K562 (cell line): ENCODE data around the gene PGPEP1. TPM values are rescaled to one million over a fixed set of nuclear protein-coding genes. Genes with fewer than 3 reads are reported as not detected.

Experiments used
- CHD4 ChIP-seq: fragments of 200-600 bp; sonication (generic); IDR thresholded peaks from 3 replicates; pipeline ENCODE4 v1.6.1; 2012; ENCODE audit warnings: low read depth, mild to moderate bottlenecking, mixed read lengths, low read length, inconsistent platforms; ENCODE audit not compliant: insufficient read depth, insufficient replicate concordance, poor library complexity, severe bottlenecking
- ESRRB ChIP-seq: fragments of 250-450 bp; sonication (Bioruptor Pico); IDR thresholded peaks from 2 replicates; pipeline ENCODE4 v1.5.0; 2020; ENCODE audit warnings: mild to moderate bottlenecking, moderate library complexity, borderline replicate concordance
- GMEB1 ChIP-seq: fragments of 250-450 bp; sonication (Bioruptor Pico); IDR thresholded peaks from 2 replicates; pipeline ENCODE4 v1.4.0; 2020; ENCODE audit warnings: mild to moderate bottlenecking
- MCM7 ChIP-seq, 2 experiments: fragments of 450-650 bp; IDR thresholded peaks; 2 replicates each; pipeline ENCODE4 v1.6.1; 2016 to 2018
- NCOR1 ChIP-seq: fragments of 450-650 bp; IDR thresholded peaks from 2 replicates; pipeline ENCODE4 v1.6.1; 2016; ENCODE audit warnings: mild to moderate bottlenecking, moderate library complexity
- NUFIP1 ChIP-seq: fragments of 450-650 bp; IDR thresholded peaks from 2 replicates; pipeline ENCODE4 v1.6.1; 2018; ENCODE audit not compliant: partially characterized antibody
- POLR2G ChIP-seq: fragments of 200-400 bp; formaldehyde crosslinking; IDR thresholded peaks from 2 replicates; pipeline ENCODE4 v1.6.1; 2017; ENCODE audit warnings: low read depth, mild to moderate bottlenecking, antibody characterized with exemption, low read length, moderate library complexity
- RBM17 ChIP-seq: fragments of 200-400 bp; formaldehyde crosslinking; IDR thresholded peaks from 2 replicates; pipeline ENCODE4 v1.6.1; 2017; ENCODE audit warnings: low read depth, mild to moderate bottlenecking, low read length, borderline replicate concordance
- TSHZ1 ChIP-seq: fragments of 250-450 bp; sonication (Bioruptor Pico); IDR thresholded peaks from 2 replicates; pipeline ENCODE4 v1.4.0; 2020; ENCODE audit warnings: mild to moderate bottlenecking, moderate library complexity
- ZNF184 ChIP-seq: sonication (generic); formaldehyde crosslinking; IDR thresholded peaks from 2 replicates; pipeline ENCODE4 v1.5.0; 2020; ENCODE audit warnings: missing genetic modification reagents
- ZNF280A ChIP-seq: fragments of 450-650 bp; IDR thresholded peaks from 2 replicates; pipeline ENCODE4 v1.6.1; 2018; ENCODE audit warnings: mild to moderate bottlenecking, low read depth; ENCODE audit not compliant: partially characterized antibody
- ZNF780A ChIP-seq: fragments of 250-450 bp; sonication (Bioruptor Pico); IDR thresholded peaks from 2 replicates; pipeline ENCODE4 v1.5.0; 2021; ENCODE audit warnings: mild to moderate bottlenecking
- ZNF830 ChIP-seq: fragments of 250-450 bp; sonication (Bioruptor Pico); IDR thresholded peaks from 2 replicates; pipeline ENCODE4 v1.5.0; 2021; ENCODE audit warnings: mild to moderate bottlenecking
- polyA plus RNA-seq, 8 experiments: library from polyadenylated mRNA; depleted of rRNA in 4 of 8; stranded (reverse) in 5 of 8; unstranded in 3 of 8; fragments of >200 nt; fragmentation: Nextera tagmentation in 2 of 8; fragmentation: Illumina TruSeq in 1 of 8; extraction: Ambion mirVana in 2 of 8; extraction: Trizol in 1 of 8; gene quantifications; 2 replicates each; pipeline versions ENCODE4 v1.2.1 to v1.2.3, GENCODE V29; 2011 to 2014; ENCODE audit warnings: inconsistent platforms in 1 of 8, missing spikeins in 1 of 8
- total RNA-seq, 7 experiments: library from RNA; depleted of rRNA in 6 of 7; stranded (reverse); fragments of >200 nt in 6 of 7; fragmentation: Illumina TruSeq in 2 of 7; extraction: Trizol in 2 of 7; gene quantifications; 2 replicates each; pipeline versions ENCODE4 v1.2.1 to v1.2.3, GENCODE V29; 2011 to 2021; ENCODE audit warnings: low replicate concordance in 1 of 7
- TF ChIP-seq, protein P1 (sequence below): fragments of 450-650 bp; formaldehyde crosslinking; conservative IDR thresholded peaks from 2 replicates; pipeline ENCODE4 v1.4.0; 2022; ENCODE audit warnings: mild to moderate bottlenecking, missing genetic modification characterization
- TF ChIP-seq, protein P2 (sequence below): fragments of 250-450 bp; sonication (Bioruptor Pico); IDR thresholded peaks from 2 replicates; pipeline ENCODE4 v1.4.0; 2020
- TF ChIP-seq, protein P3 (sequence below): fragments of 250-450 bp; sonication (Bioruptor Pico); IDR thresholded peaks from 2 replicates; pipeline ENCODE4 v1.8.0; 2022; ENCODE audit warnings: moderate library complexity, mild to moderate bottlenecking, inconsistent platforms

PGPEP1 gene
- total and polyA plus RNA-seq, 9 of the 15 experiments (the other 6 are each of a cell fraction or from before 2014, with no cell fraction given), result 10.0 to 69.6 (median 33.5) TPM

DNA sequence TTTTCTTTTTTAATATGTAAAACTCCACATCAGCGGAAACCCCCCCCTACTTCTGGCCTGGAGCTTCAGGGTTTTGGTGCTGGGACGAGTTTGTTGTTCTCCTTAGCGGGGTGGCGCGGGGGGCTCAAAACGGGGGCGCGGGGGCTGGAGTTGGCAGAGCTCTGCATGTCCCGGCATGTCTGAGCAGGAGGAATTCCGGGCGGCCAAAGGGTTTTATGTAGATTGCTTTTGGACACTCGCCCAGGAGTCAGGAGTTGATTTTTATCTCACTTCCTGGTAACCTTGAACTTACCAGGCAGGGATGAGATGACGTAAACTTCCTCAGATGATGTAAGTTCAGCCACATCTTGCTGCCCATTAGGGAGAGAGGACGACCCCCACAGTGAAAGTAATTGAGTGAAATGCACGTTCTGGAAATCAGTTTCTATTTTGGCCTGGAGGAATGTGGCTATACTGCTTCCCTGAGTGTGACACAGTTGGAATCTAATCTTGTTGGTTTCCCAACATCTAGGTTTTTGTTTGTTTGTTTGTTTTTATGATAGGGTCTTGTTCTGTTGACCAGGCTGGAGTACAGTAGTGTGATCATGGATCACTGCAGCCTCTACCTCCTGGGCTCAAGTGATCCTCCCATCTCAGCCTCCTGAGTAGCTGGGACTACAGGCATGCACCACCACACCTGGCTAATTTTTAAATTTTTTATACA, 24.6 kb downstream of the PGPEP1 start (continued):
- TF ChIP-seq NCOR1 (peak; percentile 74), ZNF830 (no peak), CHD4 (no peak), TSHZ1 (CRISPR knock-in tag) (no peak), RBM17 (no peak), GMEB1 (CRISPR knock-in tag) (peak; percentile 40; the same call in 1 of the 2 replicates), NUFIP1 (no peak), ZNF280A (no peak), POLR2G (0 out of 2 replicates have a peak, but pooled peaks have one; percentile 13), ZNF780A (CRISPR knock-in tag) (no peak), MCM7 (IDR thresholded peaks at IDR 0.05) (no peak), ZNF184 (CRISPR knock-in tag) (no peak), ESRRB (CRISPR knock-in tag) (0 out of 2 replicates have a peak, but pooled peaks have one; percentile 25)
- TF ChIP-seq, protein P1, sequence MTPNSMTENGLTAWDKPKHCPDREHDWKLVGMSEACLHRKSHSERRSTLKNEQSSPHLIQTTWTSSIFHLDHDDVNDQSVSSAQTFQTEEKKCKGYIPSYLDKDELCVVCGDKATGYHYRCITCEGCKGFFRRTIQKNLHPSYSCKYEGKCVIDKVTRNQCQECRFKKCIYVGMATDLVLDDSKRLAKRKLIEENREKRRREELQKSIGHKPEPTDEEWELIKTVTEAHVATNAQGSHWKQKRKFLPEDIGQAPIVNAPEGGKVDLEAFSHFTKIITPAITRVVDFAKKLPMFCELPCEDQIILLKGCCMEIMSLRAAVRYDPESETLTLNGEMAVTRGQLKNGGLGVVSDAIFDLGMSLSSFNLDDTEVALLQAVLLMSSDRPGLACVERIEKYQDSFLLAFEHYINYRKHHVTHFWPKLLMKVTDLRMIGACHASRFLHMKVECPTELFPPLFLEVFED (CRISPR knock-in tag), result peak; percentile 85; the same call in 1 of the 2 replicates
- TF ChIP-seq, protein P2, sequence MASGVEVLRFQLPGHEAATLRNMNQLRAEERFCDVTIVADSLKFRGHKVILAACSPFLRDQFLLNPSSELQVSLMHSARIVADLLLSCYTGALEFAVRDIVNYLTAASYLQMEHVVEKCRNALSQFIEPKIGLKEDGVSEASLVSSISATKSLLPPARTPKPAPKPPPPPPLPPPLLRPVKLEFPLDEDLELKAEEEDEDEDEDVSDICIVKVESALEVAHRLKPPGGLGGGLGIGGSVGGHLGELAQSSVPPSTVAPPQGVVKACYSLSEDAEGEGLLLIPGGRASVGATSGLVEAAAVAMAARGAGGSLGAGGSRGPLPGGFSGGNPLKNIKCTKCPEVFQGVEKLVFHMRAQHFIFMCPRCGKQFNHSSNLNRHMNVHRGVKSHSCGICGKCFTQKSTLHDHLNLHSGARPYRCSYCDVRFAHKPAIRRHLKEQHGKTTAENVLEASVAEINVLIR (CRISPR knock-in tag), result peak; percentile 62
- TF ChIP-seq, protein P3, sequence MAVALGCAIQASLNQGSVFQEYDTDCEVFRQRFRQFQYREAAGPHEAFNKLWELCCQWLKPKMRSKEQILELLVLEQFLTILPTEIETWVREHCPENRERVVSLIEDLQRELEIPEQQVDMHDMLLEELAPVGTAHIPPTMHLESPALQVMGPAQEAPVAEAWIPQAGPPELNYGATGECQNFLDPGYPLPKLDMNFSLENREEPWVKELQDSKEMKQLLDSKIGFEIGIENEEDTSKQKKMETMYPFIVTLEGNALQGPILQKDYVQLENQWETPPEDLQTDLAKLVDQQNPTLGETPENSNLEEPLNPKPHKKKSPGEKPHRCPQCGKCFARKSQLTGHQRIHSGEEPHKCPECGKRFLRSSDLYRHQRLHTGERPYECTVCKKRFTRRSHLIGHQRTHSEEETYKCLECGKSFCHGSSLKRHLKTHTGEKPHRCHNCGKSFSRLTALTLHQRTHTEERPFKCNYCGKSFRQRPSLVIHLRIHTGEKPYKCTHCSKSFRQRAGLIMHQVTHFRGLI, result peak; percentile 32; the same call in 1 of the 2 replicates
